Mononuclear cell (primary cell): ENCODE data around the gene TMEM235. TPM values are rescaled to one million over a fixed set of nuclear protein-coding genes. Genes with fewer than 3 reads are reported as not detected.
"Not testable (repeated sequence)": the region's sequence is repeated elsewhere in the genome, so short reads cannot be mapped to it uniquely, and the experiment has no call there.

Source experiments
- H3K27me3 ChIP-seq: 2 replicates; pipeline ENCODE4 v1.6.0; 2011; ENCODE audit warnings: low read length, control low read depth; ENCODE audit not compliant: insufficient read depth
- H3K4me1 ChIP-seq: 2 replicates; pipeline ENCODE4 v1.5.1; 2011; ENCODE audit warnings: mild to moderate bottlenecking, low read length, control low read depth; ENCODE audit not compliant: insufficient read depth
- H3K4me3 ChIP-seq: 2 replicates; pipeline ENCODE4 v1.5.1; 2011; ENCODE audit warnings: mild to moderate bottlenecking, low read length, moderate library complexity
- H3K9me3 ChIP-seq: 2 replicates; pipeline ENCODE4 v1.5.1; 2011; ENCODE audit warnings: low read depth, mild to moderate bottlenecking, control low read depth, low read length
- total RNA-seq: library from RNA; depleted of rRNA; stranded (reverse); fragments of >200 nt; gene quantifications from one replicate; pipeline ENCODE4 v1.2.3, GENCODE V29; 2012

The TMEM235 gene
- total RNA-seq, 1 donor, result not detected

GRCh38 chr17:78227455-78227916 is 3.9 kb upstream of the TMEM235 start:
- peaks cover 22% of the 10 kb centered on the region for H3K27me3 ChIP-seq
- H3K9me3 ChIP-seq, result no peaks in the 10 kb centered on the region
- peaks cover 14% of the 10 kb centered on the region for H3K4me1 ChIP-seq
- H3K4me3 ChIP-seq, result no peak overlapping the region

DNA sequence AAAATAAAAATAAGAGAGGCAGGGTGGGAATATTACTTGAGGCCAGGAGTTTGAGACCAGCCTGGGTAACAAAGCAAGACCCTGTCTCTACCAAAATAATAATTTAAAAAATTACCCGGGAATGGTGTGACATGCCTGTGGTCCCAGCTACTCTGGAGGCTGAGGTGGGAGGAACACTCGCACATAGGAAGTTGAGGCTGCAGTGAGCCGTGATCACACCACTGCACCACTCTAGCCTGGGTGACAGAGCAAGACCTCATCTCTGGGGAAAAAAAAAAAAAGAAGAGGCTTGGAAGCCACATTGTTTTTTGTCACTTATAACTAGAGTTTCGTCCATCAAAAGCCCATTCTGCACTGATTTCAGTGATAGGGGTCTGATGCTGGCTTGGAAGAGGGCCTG is 3.3 kb upstream of the TMEM235 start:
- peaks cover 28% of the 10 kb centered on the region for H3K27me3 ChIP-seq
- H3K4me3 ChIP-seq, result no peak overlapping the region
- H3K9me3 ChIP-seq, result no peaks in the 10 kb centered on the region
- H3K4me1 ChIP-seq, result peaks cover 14% of the 10 kb centered on the region

GRCh38 chr17:78230252-78230962 is 1.0 kb upstream of the TMEM235 start:
- Histone ChIP-seq H3K4me3 (no peak overlapping the region), H3K9me3 (no peaks in the 10 kb centered on the region), H3K27me3 (peaks cover 28% of the 10 kb centered on the region), H3K4me1 (peaks cover 14% of the 10 kb centered on the region)

DNA sequence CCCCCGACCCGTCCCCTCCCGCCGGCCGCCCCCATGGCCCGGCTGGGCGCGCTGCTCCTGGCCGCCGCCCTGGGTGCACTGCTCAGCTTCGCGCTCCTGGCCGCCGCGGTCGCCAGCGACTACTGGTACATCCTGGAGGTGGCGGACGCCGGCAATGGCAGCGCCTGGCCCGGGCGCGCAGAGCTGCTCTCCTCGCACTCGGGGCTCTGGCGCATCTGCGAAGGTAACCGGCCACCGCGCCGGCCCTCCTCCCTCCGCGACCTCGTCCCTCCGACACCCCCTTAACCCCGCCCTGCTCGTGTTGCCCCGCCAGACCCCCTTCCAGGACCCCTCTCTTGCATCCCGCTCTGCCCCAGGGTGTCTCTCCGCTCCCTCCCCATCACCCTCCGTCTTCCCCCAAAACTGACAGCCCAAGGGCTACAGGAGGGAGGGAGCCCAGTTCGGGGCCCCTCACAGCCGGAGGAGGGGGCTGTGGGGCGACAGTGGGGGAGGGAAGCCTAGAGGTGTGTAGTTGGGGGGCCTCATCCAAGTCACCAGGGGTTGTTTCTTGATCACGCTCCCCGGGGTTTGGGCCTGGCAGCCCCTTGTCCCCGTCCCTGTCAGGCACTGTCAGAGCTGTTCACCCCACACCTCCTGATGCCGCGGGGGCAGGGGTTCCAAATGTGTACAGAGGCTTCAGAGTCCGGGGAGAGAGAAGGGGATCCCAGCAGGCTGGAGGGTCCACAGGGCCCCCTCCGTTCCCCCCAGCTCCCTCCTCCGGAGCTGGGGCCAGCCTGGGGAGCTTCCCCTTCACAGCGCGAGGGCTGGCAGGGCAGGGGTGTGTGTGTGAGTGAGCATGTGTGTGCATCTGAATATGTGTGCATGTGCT is 794 bp downstream of the TMEM235 start:
- Histone ChIP-seq H3K4me3 (no peak overlapping the region), H3K4me1 (peaks cover 7% of the 10 kb centered on the region), H3K9me3 (no peaks in the 10 kb centered on the region), H3K27me3 (peaks cover 25% of the 10 kb centered on the region)

DNA sequence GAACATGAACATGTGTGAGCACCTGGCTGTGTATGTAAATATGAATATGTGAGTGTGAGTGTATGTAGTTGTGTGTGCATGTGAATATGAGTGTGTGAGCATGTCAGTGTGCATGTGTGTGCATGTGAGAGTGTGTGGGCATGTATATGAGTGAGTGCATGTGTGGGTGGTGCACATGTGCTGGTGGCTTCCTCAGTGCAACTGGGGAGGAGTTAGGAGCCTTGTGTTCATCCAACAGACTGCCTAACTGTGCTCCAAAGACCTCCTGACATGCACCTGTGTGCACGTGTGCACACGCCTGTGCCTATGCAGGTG is 1.4 kb downstream of the TMEM235 start:
- H3K9me3 ChIP-seq, result no peaks in the 10 kb centered on the region
- no peak overlapping the region for H3K4me3 ChIP-seq
- H3K4me1 ChIP-seq, result peaks cover 4% of the 10 kb centered on the region
- peaks cover 24% of the 10 kb centered on the region for H3K27me3 ChIP-seq

- Histone ChIP-seq H3K4me1 (peaks cover 4% of the 10 kb centered on the region), H3K27me3 (peaks cover 24% of the 10 kb centered on the region), H3K9me3 (no peaks in the 10 kb centered on the region), H3K4me3 (no peak overlapping the region)
Measured at GRCh38 chr17:78233678-78234077, 2.2 kb downstream of the TMEM235 start.

DNA sequence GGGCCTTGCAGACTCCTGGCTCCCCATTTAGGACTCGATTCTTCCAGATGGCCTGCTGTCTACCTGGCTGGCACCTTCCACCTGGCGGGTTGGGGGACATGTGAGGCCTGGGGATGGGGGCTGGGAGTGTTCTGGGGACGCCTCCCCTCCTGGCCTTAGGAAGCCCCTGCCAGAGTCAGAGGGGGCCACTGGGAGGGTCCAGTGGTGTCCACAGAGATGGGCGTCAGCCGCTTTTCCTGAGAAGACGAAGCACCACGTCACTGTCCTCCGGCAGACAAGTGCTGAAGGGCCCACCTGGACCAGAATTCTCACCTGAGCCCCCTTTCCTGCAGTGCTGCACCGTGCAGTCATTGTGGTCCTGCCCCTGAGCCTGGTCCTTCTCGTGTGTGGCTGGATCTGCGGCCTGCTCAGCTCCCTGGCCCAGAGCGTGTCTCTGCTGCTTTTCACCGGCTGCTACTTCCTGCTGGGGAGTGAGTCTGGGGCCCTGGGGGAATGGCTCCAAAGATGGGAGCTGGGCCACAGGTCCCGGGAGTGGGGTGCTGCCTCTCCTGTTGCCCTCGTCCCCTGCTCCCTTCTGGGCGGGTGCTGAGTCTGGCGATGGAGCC is 2.9 kb downstream of the TMEM235 start:
- Histone ChIP-seq H3K4me1 (peaks cover 4% of the 10 kb centered on the region), H3K9me3 (no peaks in the 10 kb centered on the region), H3K27me3 (peaks cover 24% of the 10 kb centered on the region), H3K4me3 (no peak overlapping the region)

- not testable (repeated sequence) for H3K4me1 ChIP-seq, H3K9me3 ChIP-seq, H3K4me3 ChIP-seq
- H3K27me3 ChIP-seq, result peaks cover 24% of the 10 kb centered on the region
Measured at GRCh38 chr17:78235022-78235421, 3.6 kb downstream of the TMEM235 start.

GRCh38 chr17:78235885-78236284 is 4.5 kb downstream of the TMEM235 start:
- Histone ChIP-seq H3K9me3 (no peaks in the 10 kb centered on the region), H3K4me3 (no peak overlapping the region), H3K4me1 (peaks cover 4% of the 10 kb centered on the region), H3K27me3 (peaks cover 17% of the 10 kb centered on the region)

DNA sequence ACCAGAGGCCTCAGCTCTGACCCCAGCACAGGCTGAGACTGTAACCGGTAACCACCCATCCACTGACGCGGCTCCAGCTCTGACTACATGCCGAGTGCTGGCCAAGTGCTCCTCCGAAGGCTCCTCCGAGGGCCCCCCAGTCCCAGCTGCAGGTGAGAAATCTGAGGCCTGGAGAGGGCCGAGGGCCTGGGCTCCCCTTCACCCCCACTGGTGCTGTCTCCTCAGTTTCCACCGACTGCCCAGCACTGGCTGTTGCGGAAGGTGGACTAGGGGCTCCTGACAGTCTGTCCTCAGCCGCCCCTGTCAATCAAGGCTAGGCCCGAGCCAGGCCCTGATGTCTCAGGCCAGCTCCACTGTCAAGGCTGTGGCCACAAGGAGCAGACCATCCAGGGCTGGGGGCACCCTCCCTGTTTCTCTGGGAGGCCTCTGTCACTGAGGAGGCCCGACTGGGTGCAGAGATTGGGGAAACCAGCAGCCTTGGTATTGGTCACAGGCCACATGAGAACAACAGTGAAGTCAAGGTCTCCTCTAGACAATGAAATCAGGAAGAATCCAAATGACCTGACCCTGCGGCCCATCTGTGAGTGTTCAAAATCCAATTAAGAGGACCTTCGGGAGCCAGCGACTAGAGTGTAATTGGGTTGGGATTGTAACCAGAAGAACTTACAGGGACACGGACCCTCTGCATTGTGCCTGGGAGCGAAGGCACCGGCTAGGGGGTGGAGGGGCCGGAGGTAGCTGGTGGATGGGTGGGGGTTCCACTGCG is 5.1 kb downstream of the TMEM235 start:
- Histone ChIP-seq H3K9me3 (no peaks in the 10 kb centered on the region), H3K4me1 (peaks cover 4% of the 10 kb centered on the region), H3K27me3 (peaks cover 10% of the 10 kb centered on the region), H3K4me3 (no peak overlapping the region)

DNA sequence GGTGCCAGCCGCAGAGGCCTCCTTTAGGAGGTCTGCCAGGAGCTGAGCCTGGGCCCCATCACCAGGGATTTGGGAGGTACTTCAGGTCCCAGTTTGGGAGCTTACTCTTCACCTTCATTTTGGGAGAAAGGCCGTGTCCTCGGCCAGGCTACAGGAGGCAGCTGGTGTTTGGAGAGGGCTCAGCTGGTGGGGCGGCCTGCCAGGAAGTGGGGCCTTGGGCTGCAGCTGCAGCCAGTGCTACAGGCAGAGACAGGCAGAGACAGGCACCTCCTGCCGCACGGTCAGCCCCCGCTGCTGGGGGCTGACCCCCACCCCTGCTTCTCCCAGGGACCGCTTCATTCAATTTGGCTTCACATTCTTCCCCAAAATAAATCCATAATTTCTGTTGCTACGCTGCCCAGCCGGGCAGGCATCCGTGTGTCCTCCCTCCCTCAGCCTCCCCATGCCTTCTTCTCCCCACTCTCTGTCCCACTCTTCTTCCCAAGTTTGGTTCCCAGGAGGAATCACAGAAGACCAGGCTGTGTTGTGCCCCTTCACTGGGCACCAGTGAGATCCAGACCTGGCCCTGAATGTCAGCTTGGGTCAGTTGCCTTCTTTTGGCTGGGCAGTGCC is 6.1 kb downstream of the TMEM235 start:
- no peaks in the 10 kb centered on the region for H3K9me3 ChIP-seq
- H3K4me3 ChIP-seq, result no peak overlapping the region
- peaks cover 3% of the 10 kb centered on the region for H3K4me1 ChIP-seq
- H3K27me3 ChIP-seq, result peaks cover 5% of the 10 kb centered on the region

DNA sequence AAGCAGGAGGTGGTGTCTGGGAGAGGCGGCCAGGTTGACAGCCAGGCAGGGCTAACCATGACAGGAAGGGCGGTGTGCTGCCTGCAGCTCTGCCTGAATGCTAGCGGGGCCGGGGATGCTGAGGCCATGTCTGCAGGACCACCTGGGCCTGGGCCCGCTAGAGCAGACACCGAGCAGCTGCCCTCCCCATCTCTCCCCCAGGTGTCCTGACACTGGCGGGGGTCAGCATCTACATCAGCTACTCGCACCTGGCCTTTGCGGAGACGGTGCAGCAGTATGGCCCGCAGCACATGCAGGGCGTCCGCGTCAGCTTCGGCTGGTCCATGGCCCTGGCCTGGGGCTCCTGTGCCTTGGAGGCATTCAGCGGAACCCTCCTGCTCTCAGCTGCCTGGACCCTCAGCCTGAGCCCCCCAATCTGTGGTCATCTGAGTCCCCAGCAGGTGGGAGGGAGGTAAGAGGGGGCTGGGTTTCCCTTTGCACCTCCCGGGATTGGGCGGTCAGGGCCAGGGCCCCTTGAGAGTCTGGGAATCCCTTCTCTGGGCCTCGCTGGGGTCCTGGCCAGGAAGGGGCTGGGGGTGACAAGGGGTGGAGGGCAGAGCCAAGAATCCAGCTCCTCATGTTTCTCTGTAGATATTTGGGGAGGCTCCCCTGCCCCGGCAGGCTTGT is 7.5 kb downstream of the TMEM235 start:
- Histone ChIP-seq H3K27me3 (no peaks in the 10 kb centered on the region), H3K4me1 (peaks cover 3% of the 10 kb centered on the region), H3K9me3 (no peaks in the 10 kb centered on the region), H3K4me3 (no peak overlapping the region)

GRCh38 chr17:78239489-78239931 is 8.1 kb downstream of the TMEM235 start:
- Histone ChIP-seq H3K4me3 (no peak overlapping the region), H3K4me1 (peaks cover 3% of the 10 kb centered on the region), H3K27me3 (no peaks in the 10 kb centered on the region), H3K9me3 (no peaks in the 10 kb centered on the region)
